GM12864 (cell line): ENCODE data around the gene ZNF674.

Source experiments
- DNase-seq: peaks from one replicate; pipeline ENCODE4 v3.0.0-alpha.2; 2011; ENCODE audit warnings: low read depth
- H3K4me3 ChIP-seq: 2 replicates; pipeline ENCODE4 v1.5.1; 2011; ENCODE audit warnings: mild to moderate bottlenecking, low read depth, low read length, control low read depth
- CTCF ChIP-seq: IDR thresholded peaks from 2 replicates; pipeline ENCODE4 v1.5.1; 2011; ENCODE audit warnings: low read depth, mild to moderate bottlenecking, moderate library complexity, low read length, control low read depth, inconsistent platforms; ENCODE audit errors: missing control alignments

Gene ZNF674

GRCh38 chrX:46545111-46546005, at the start of gene ZNF674:
TSS of gene ZNF674 (minus strand) at chrX:46545421. CDS start at chrX:46542087, 3,334 bp downstream.
- H3K4me3 ChIP-seq, result peak within 1 kb of the TSS; percentile 71
- DNase-seq, result peak; percentile 76
- TF ChIP-seq CTCF, result peak; percentile 39

- H3K4me3 ChIP-seq, result no peak overlapping the region
- no peak for TF ChIP-seq CTCF
- DNase-seq, result no peak
Observed at GRCh38 chrX:46589977-46590723, 44.9 kb upstream of the ZNF674 start.

- DNase-seq, result no peak
- no peak overlapping the region for H3K4me3 ChIP-seq
- no peak for TF ChIP-seq CTCF
Observed at GRCh38 chrX:46588263-46588662, 43.0 kb upstream of the ZNF674 start.

DNA sequence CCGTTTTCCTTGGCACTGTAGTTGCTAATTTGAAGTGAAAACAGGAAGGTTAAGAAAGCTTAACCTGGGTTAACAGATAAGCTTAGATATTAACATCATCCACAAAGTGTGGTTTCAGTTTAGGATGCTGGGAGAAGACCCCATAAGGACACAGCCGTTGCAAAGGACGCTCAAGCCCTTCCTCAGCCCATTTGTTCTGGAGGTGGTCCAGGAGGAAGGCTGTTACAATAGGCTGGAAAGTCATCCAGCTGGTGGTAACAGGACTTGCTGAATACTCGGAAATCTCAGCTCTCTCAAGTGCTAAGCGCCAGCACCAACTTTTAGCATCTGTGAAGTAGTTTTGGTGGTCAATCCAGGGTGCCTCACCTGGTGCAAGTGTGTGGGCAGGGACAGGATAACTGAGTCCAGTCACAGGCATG, 42.5 kb upstream of the ZNF674 start:
- H3K4me3 ChIP-seq, result no peak overlapping the region
- TF ChIP-seq CTCF, result no peak
- DNase-seq, result no peak

DNA sequence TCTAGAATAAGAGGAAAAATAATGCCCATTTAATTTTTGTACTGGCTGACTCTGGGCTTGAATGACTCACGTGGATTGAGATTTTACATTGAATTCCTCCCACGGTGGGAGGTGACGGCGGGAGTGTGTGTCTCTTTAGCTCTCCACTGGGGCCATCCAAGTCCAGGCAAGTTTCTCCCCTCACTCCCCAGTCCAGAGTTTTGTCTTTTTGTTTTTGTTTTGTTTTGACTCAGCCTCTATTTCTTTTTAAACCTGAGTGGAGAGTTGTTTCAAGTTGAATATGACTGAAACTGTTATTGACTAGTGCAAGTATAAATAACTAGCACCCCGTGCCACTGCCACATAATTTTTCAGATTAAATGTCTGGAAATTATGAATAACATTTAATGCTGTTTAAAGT, 41.9 kb upstream of the ZNF674 start:
- TF ChIP-seq CTCF, result no peak
- DNase-seq, result no peak
- H3K4me3 ChIP-seq, result no peak overlapping the region

DNA sequence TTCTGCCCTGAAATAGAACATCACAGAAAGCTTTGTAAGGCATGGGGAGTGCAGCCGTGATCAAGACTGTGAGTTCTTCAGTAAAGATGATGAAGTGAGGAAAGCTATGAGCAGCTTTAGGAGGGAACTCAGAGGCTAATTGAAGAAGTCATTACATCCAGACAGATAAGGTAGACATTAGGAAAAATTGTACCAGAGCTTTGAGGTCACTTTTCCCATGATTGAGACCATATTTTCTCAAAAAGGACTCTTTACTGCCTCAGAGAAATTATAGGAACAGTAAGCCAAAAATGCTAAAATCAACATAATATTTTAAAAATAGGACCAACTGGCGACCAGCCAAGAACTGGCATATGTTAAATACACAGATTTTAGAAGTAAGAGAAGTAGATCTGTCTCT, 39.5 kb upstream of the ZNF674 start:
- no peak overlapping the region for H3K4me3 ChIP-seq
- no peak for DNase-seq
- TF ChIP-seq CTCF, result no peak
